Upper lobe of right lung (tissue), 1 donor: ENCODE results near the gene INPP4B. TPM values are rescaled to one million over a fixed set of nuclear protein-coding genes. Genes with fewer than 3 reads are reported as not detected.

ENCODE experiments used
- ATAC-seq: fragments of 200-7000 bp; cut with Tn5 transposase; one replicate; pipeline ENCODE4 v1.9.1; 2020; ENCODE audit warnings: mild to moderate bottlenecking, moderate library complexity
- DNase-seq: peaks from one replicate; pipeline ENCODE4 v3.0.0-alpha.2; 2020
- H3K27ac ChIP-seq: fragments of 200-600 bp; one replicate; pipeline ENCODE4 v1.8.0; 2022
- H3K27me3 ChIP-seq: fragments of 200-600 bp; one replicate; pipeline ENCODE4 v1.8.0; 2022; ENCODE audit warnings: mild to moderate bottlenecking
- H3K36me3 ChIP-seq: fragments of 200-600 bp; one replicate; pipeline ENCODE4 v1.8.0; 2022
- H3K4me1 ChIP-seq: fragments of 200-600 bp; one replicate; pipeline ENCODE4 v1.8.0; 2022
- H3K4me3 ChIP-seq: fragments of 200-600 bp; one replicate; pipeline ENCODE4 v1.8.0; 2022; ENCODE audit warnings: mild to moderate bottlenecking
- H3K9me3 ChIP-seq: fragments of 200-600 bp; one replicate; pipeline ENCODE4 v1.8.0; 2022
- intact Hi-C: fragments of 100-400 bp; cut with DNase I; formaldehyde crosslinking; loops from one replicate; pipeline ENCODE4 v1.11.0; 2022
- total RNA-seq: library from RNA; stranded (reverse); fragmentation: NEBNext Ultra II Directional; extraction: Animal tissue kit (Norgen Biotek cat#: 25700); gene quantifications from one replicate; pipeline ENCODE4 v1.2.1, GENCODE V29; 2021
- TF ChIP-seq, protein P1 (sequence below): fragments of 200-600 bp; IDR thresholded peaks from one replicate; pipeline ENCODE4 v1.8.0; 2022; ENCODE audit warnings: antibody characterized with exemption
- donor health status: DM: no; HTN: yes; CAD: no; lungs with severe emphysema.

The INPP4B gene
- total RNA-seq, 1 donor from 2014 or later: 20.7 TPM

DNA sequence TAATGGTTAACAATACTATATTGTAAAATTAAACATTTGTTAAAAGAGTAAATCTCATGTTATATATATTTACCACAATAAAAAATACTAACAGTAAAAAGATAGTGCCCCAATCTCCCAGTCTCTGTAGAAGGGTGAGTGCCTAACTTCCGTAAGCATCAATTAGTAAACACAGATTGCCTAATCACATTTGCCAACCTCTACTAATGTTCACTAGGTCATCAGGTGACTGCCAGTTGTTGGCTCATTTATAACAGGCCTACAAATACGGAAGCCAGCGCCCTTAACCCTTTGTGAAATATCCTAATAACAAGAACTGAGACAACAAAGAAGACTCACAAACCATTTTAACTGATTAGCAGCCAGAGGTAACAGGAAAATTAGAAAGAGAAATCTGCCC is 345.1 kb downstream of the INPP4B start:
- no peak for DNase-seq
- H3K27ac ChIP-seq: no peak overlapping the region
- H3K9me3 ChIP-seq: no peaks in the 10 kb centered on the region
- no peak overlapping the region for H3K4me3 ChIP-seq
- intact Hi-C loops: no loop called here
- TF ChIP-seq, protein P1, sequence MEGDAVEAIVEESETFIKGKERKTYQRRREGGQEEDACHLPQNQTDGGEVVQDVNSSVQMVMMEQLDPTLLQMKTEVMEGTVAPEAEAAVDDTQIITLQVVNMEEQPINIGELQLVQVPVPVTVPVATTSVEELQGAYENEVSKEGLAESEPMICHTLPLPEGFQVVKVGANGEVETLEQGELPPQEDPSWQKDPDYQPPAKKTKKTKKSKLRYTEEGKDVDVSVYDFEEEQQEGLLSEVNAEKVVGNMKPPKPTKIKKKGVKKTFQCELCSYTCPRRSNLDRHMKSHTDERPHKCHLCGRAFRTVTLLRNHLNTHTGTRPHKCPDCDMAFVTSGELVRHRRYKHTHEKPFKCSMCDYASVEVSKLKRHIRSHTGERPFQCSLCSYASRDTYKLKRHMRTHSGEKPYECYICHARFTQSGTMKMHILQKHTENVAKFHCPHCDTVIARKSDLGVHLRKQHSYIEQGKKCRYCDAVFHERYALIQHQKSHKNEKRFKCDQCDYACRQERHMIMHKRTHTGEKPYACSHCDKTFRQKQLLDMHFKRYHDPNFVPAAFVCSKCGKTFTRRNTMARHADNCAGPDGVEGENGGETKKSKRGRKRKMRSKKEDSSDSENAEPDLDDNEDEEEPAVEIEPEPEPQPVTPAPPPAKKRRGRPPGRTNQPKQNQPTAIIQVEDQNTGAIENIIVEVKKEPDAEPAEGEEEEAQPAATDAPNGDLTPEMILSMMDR: no peak
- no peaks in the 10 kb centered on the region for H3K4me1 ChIP-seq
- H3K27me3 ChIP-seq: peaks cover 3% of the 10 kb centered on the region
- peak; percentile 39 for ATAC-seq
- H3K36me3 ChIP-seq: no peaks in the 10 kb centered on the region

DNA sequence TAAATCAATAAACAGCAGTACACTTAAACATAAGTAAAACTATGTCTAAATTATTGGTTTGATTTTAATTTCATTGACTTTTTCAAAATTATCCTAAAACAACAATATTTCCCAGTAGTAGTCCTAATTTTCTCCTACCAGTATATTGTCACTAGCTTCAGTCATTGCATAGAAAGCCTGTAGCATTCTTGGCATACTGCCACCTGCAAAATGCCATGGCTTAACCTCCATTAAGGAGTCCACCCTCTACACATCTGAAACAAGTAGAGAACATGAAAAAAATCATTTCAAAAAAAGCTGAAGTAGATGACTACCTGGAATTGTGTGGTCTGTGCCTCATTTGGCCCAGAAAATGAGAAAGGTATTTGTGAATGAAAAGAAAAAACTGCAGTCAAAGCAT is 348.5 kb downstream of the INPP4B start:
- no peaks in the 10 kb centered on the region for H3K9me3 ChIP-seq
- no peak for DNase-seq
- no peaks in the 10 kb centered on the region for H3K36me3 ChIP-seq
- no peaks in the 10 kb centered on the region for H3K4me1 ChIP-seq
- no peak for ATAC-seq
- no peak overlapping the region for H3K27ac ChIP-seq
- TF ChIP-seq, protein P1: no peak
- intact Hi-C loops: no loop called here
- H3K27me3 ChIP-seq: peaks cover 3% of the 10 kb centered on the region
- no peak overlapping the region for H3K4me3 ChIP-seq

DNA sequence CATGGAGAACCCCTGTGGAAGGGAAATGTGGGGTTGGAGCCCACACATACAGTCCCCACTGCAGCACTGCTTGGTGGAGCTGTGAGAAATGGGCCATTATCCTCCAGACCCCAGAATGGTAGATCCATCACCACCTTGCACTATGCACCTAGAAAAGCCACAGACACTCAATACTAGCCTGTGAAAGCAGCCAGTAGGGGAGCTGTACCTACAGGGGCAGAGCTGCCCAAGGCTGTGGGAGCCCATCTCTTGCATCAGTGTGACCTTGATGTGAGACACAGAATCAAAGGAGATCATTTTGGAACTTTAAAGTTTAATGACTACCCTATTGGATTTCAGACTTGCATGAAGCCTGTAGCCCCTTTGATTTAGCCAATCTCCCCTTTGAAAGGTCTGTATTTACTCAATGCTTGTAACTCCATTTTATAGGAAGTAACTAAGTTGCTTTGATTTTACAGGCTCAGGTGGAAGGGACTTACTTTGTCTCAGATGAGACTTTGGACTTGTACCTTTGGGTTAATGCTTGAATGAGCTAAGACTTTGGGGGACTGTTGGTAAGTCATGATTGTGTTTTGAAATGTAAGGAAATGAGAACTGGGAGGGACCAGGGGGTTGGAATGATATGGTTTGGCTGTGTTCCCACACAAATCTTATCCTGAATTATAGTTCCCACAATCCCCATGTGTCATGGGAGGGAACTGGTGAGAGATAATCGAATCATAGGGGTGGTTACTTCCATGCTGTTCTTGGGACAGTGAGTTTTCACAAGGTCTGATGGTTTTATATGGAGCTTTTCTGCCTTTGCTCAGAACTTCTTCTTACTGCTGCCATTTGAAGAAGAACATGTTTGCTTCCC is 352.6 kb downstream of the INPP4B start:
- H3K4me1 ChIP-seq: no peaks in the 10 kb centered on the region
- H3K27ac ChIP-seq: no peak overlapping the region
- no peak overlapping the region for H3K4me3 ChIP-seq
- intact Hi-C loops: no loop called here
- TF ChIP-seq, protein P1: no peak
- ATAC-seq (no peak), DNase-seq (no peak)
- no peaks in the 10 kb centered on the region for H3K9me3 ChIP-seq
- H3K27me3 ChIP-seq: no peaks in the 10 kb centered on the region
- no peaks in the 10 kb centered on the region for H3K36me3 ChIP-seq

DNA sequence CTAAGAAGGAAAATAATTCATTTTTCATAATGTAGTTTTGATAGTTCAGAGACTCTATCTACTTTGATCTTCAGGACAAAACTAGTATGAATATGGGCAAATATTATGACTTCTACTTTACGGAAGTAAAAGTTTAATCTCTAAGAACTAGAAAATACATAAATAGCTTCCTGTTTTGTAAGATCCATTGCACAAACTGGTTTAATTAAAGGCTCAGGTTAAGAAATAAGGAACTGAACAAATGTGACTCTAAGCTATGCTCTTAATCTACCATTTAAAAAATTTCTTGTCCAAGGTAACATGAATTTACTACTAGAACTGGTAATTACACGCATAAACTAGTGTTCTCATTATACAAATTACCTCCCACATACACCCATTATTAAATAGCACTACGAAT is 360.6 kb downstream of the INPP4B start:
- H3K27me3 ChIP-seq: no peaks in the 10 kb centered on the region
- TF ChIP-seq, protein P1: no peak

DNA sequence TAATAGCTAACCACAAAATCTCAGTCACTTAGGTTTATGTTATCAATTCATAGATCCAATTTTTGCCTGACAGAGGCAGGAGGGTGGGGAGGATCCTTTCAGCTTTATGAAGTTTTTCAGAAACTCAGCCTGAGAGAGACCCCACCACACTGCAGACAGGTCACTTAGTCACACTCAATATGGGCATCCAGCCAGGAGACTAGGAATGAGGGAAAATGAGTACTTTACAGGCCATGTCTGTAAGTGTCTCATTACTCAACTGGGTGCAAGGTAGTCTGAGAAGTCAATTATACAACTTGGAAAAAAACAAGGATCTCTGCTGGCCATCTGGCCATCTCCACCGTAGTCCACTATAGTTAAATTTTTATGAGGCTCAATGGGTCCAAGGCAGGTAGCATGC is 365.9 kb downstream of the INPP4B start:
- TF ChIP-seq, protein P1: no peak

More for the DNA sequence above, 360.6 kb downstream of the INPP4B start:
- DNase-seq: no peak
- Histone ChIP-seq H3K4me3 (no peak overlapping the region), H3K9me3 (no peaks in the 10 kb centered on the region), H3K36me3 (no peaks in the 10 kb centered on the region), H3K27ac (no peak overlapping the region), H3K4me1 (no peaks in the 10 kb centered on the region)
- no peak for ATAC-seq
- intact Hi-C loops: no loop called here

More for the DNA sequence above, 365.9 kb downstream of the INPP4B start:
- Histone ChIP-seq H3K4me3 (no peak overlapping the region), H3K36me3 (no peaks in the 10 kb centered on the region), H3K4me1 (no peaks in the 10 kb centered on the region), H3K9me3 (no peaks in the 10 kb centered on the region), H3K27me3 (no peaks in the 10 kb centered on the region), H3K27ac (no peak overlapping the region)
- intact Hi-C loops: no loop called here
- DNase-seq (no peak), ATAC-seq (no peak)
